HG02642 (cell line): ENCODE data around the gene SESN2.

Experiments
- ATAC-seq: cut with Tn5 transposase; IDR thresholded peaks from one replicate; pipeline ENCODE4 v1.9.1; 2021; ENCODE audit warnings: mild to moderate bottlenecking; ENCODE audit not compliant: unreplicated experiment, poor library complexity

The SESN2 gene, protein sequence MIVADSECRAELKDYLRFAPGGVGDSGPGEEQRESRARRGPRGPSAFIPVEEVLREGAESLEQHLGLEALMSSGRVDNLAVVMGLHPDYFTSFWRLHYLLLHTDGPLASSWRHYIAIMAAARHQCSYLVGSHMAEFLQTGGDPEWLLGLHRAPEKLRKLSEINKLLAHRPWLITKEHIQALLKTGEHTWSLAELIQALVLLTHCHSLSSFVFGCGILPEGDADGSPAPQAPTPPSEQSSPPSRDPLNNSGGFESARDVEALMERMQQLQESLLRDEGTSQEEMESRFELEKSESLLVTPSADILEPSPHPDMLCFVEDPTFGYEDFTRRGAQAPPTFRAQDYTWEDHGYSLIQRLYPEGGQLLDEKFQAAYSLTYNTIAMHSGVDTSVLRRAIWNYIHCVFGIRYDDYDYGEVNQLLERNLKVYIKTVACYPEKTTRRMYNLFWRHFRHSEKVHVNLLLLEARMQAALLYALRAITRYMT

GRCh38 chr1:28259252-28259933, at the start of gene SESN2:
SESN2 (plus strand) TSS chr1:28259518; CDS start chr1:28259848, 330 bp downstream.
- peak; percentile 96 for ATAC-seq

DNA sequence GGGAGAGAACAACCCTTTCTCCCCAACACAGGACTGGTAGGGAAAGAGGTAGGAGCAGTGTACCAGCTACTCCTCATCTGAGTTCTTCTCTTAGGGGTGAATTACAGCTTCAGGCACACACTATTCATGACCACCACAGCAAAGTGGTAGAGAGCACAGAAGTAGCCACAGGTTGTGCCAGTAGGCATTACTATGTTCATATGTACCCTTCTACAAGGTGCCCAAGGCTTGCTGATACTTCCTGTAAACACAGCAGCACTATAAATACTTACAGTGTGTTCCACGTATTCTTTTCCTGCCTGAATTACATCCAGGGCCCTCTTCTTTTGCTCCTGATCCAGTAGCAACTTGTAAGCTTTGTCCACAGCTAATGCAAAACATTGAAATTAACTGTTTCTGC, 49.6 kb upstream of the SESN2 start:
- no peak for ATAC-seq

GRCh38 chr1:28213315-28213714, 46.0 kb upstream of the SESN2 start:
- ATAC-seq: no peak

GRCh38 chr1:28229089-28229488, 30.2 kb upstream of the SESN2 start:
- no peak for ATAC-seq

DNA sequence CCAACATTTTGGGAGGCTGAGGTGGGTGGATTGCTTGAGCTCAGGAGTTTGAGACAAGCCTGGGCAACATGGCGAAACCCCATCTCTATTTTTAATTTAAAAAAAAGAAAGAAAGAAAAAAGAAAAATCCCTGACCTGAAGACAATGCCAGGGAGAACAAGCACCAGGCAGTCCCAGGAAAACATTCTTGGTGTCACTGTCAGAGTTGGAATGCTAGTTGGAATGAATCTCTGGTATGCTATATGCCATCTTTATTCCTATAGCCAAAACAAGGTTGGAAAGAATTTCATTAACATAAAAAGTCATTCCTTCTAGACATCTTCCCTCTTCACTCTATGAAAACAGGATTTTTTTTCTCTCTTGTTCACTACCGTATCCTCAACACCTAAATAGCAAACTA, 29.3 kb upstream of the SESN2 start:
- no peak for ATAC-seq

DNA sequence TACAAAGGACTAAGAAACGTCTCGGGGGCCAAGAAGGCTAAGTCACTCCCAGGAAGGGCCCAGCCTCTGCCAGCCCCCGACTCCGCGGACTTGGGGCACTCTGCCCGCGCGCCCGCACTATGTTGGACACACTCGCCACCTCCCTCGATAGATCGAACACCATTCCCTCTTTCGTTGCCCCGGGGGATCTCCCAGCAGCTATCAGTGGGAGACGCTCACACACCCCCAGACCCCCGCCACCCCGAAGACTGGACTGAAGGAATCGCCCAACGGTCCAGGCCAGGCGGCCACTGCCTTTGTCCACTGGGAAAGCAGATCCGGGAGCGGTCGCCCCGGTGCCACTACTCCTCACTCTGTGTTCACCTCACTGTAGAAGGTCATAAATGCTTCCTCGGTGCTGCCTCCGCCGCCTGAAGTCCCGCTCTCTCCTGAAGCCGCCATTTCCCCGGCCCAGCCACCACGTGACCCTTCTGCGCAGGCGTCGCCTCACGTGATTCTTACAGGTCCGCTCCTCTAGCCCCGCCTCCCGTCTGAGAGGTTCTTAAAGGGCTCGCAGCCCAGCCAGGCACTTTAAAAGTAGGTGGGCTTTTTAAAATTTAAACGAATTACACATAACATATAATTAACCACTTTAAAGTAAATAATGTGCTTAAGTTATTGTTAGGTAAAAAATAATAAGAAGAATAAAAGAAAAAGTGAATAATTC, 26.6 kb upstream of the SESN2 start, which contains the start of gene DNAJC8:
TSS of gene DNAJC8 (minus strand) at position 472 of the 706 bp plus-strand sequence. CDS start at position 441, 31 bp downstream.
- ATAC-seq: peak; percentile 63

DNA sequence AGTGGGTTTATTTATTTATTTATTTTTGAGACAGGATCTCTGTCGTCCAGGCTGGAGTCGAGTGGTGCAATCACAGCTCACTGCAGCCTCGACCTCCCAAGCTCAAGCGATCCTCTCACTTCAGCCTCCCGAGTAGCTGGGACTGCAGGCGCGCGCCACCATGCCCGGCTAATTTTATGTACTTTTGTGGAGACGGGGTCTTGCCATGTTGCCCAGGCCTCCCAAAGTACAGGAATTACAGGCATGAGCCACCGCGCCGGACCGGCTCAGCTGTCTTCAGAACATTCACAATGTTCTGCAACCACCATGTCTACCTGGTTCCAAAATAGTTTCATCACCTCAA, 26.1 kb upstream of the SESN2 start:
- no peak for ATAC-seq

DNA sequence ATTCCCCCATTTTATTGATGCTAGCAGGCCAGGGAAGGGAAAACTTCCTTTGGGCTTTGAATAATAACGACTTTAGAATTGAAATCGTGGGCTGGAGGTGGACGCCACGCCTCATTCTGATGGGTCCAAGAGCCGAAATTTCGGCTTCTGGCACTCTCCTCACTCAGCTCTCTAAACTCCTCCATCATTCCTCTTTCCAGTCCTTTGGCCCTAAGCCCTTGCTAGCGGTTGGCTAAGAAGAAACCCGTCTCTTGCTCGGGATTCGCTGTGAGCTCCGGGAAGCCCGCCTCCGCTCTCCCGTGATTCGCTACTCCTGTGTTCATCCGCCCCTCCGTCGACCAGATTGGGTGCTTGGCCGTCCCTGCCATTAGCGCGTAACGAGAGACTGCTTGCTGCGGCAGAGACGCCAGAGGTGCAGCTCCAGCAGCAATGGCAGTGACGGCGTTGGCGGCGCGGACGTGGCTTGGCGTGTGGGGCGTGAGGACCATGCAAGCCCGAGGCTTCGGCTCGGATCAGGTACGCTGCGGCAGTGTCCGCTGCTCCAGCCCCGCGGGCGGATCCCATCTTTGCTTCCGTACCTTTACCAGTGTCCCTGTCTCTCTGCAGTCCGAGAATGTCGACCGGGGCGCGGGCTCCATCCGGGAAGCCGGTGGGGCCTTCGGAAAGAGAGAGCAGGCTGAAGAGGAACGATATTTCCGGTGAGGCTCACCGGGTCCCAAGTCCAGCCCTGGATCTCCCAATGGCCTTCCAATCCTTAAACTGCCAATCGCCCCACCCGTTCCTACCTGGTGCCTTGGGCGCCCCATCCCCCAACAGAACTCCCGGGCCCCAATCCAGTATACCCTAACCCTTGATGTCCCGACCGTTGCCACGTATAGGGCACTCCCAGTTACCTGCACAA, 23.3 kb upstream of the SESN2 start, which contains the start of gene ATP5IF1:
TSS of gene ATP5IF1 (plus strand) at position 370 of the 901 bp plus-strand sequence. CDS start at position 430, 60 bp downstream.
- ATAC-seq: peak; percentile 91

DNA sequence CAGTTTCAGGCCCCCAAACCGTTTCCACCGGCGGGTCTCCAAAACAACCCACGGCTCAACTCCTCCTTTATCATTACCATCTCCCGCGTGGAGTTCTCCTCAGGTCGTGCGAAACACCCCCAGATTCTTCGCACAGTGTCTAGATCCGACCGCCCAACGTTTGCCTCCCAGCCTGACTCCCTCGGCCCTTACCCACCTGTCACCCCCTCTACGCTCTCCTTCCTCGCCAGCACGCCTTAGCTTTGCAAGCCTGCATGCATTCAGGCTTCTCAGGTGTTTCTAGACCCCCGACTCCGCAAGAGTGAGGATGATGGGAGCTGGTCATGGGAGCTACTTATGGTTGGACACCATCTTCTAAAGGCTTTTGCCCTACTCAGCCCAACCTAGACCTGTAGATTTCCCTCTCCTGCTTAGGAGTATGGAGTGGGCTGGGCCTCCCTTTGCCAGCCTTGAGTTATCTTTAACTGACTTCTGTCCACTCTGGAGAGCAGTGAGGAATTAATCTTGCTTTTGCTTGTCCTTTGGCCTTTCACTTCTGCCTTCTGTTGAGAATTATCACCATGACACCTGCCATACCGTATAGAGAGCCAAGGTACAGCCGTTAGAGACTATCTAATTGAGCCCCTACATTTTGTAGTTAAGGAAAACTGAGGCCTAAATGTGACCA, 22.5 kb upstream of the SESN2 start:
- no peak for ATAC-seq

DNA sequence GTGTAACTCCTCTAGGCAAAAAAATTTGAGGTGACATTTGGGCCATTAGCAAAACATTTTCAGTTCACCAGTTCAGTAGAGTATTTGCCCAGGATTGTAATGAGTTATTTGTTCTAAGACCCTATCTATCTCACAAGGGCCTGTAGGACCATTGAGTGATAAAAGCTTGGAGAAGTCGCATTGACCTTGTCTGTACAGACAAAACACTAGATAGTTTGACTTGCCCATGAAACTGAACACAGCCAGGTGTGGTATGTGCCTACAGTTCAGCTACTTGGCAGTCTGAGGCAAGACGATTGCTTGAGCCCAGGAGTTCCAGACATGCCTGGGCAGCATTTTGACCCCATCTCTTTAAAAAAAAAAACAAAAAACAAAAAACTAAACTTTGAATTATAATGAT, 20.3 kb upstream of the SESN2 start:
- no peak for ATAC-seq

DNA sequence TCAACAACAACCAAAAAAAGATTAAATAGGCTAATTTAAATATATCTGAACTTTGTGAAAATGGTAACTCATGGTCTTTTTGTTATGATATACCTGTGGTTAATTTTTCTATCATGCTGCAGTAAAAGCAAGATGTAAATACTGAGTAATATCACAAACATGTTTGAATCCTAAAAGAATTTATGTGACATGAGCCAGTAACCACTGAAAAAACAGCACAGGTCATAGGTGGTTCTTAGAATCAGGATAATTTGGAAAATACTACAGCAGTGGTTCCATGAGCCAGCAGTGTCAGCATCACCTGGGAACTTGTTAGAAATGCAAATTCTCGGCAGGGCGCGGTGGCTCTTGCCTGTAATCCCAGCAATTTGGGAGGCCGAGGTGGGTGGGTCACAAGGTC, 19.3 kb upstream of the SESN2 start:
- no peak for ATAC-seq

GRCh38 chr1:28241638-28242241, 17.6 kb upstream of the SESN2 start:
- no peak for ATAC-seq

DNA sequence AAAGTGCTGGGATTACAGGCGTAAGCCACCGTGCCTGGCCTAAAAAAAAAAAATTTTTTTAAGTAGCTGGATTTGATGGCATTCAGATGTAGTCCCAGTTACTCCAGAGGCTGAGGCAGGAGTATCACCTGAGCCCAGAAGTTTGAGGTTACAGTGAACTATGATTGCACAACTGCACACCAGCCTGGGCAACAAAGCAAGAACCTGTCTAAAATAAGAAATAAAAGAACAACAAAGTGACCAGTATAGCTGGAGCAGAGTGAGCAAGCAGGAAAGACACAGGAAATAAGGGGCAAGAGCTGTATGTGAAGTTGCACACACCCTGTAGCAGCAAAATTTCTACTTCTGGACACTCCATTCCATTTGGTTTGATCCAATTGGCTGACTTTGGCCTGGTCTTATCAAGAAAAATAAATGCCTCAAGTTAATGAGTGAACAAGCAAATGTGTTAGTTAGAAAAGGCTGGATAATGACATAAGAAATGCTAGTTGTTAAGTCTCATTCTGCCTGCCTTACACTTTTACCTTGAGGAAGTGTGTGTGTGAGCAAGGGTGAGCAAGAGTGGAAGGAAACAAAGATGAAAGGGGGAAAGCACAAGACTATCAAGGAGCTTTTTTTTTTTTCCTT, 15.5 kb upstream of the SESN2 start:
- no peak for ATAC-seq

GRCh38 chr1:28244549-28245251, 14.6 kb upstream of the SESN2 start:
- ATAC-seq: no peak

DNA sequence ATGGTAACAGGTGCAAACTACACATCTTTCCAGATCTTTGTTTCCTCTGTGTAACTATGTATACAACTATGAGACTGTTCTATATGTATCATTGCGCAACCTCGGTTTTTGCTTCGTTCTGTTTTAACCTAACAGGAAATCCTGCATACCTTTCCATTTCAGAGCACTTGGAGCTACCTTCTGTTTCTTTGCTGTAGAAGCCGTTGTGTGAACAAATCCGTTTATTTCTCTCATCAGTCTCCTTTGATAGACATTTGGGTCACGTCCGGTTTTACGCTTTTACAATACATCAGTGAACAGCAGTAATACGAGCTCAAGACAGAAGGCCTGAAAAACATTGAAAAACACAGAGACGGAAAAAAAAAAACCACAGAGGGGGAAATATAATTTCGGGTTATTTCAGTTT, 12.9 kb upstream of the SESN2 start:
- ATAC-seq: no peak

DNA sequence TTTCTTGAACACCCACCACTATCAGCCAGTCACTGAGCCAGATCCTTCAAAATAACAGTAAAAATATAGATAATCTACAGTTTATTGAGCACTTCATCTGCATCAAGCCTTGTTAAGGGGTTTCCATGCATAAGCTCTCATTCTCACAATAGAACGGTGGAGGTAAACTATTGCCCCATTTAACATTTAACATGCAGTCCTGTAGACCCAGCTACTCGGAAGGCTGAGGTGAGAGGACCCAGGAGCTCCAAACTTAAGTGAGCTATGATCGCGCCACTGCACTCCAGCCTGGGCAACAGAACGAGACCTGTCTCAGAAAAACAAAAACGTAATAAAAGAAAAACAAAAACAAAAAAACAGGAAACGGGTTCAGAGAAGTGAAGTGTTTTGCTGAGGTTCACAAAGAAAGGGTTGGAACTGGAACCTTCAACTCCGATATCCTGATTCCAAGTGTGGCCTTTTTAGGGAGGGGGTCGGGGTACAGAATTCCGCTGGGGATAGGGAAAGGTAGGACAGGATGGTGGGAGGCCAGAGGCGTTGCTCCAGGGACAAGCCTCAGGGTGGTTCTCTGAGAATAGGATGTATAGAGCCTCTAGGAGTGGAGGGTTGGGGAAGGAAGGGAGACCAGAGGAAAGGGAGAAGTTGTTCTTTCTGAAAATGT, 11.6 kb upstream of the SESN2 start:
- ATAC-seq: no peak

DNA sequence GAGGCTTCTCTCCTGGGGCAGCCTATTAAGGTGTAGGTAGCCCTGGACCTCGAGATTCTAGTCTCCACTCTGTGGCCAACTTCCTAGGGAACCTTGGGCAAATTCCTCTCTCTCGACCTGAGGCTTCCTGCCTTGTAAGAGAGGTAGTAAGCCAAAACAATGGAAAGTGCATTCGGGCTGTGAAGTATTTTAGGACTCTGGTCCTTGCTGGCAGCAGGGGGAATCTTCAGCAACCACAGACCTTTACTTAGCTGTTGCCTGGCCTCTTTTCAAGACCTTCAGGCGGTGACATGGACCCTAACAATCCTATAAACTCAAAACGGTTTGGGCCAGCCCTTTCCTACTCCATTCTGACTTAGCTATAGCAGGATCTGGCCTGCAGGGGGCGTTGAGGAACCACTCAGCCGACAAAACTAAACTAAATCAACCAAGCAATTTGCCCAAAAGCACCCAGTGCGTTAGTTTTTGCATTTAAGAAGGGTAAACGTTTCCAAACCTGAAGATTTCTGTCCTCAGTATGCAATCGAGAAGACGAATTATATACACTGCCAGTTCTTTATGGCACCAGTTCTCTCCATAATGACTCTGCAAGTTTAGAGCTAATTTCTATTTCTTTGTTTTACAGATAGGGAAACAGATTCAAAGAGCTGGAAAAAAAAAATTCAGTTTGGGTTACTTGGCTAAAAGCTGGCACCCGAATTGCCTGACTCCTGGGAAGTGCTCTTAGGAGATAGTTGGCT, 10.9 kb upstream of the SESN2 start:
- peak; percentile 27 for ATAC-seq
